ENCODE data around the gene MID1IP1. TPM values are rescaled to one million over a fixed set of nuclear protein-coding genes. Genes with fewer than 3 reads are reported as not detected.

The MID1IP1 gene
- total RNA-seq, 1 donor from 2014 or later = 44.9 TPM

DNA sequence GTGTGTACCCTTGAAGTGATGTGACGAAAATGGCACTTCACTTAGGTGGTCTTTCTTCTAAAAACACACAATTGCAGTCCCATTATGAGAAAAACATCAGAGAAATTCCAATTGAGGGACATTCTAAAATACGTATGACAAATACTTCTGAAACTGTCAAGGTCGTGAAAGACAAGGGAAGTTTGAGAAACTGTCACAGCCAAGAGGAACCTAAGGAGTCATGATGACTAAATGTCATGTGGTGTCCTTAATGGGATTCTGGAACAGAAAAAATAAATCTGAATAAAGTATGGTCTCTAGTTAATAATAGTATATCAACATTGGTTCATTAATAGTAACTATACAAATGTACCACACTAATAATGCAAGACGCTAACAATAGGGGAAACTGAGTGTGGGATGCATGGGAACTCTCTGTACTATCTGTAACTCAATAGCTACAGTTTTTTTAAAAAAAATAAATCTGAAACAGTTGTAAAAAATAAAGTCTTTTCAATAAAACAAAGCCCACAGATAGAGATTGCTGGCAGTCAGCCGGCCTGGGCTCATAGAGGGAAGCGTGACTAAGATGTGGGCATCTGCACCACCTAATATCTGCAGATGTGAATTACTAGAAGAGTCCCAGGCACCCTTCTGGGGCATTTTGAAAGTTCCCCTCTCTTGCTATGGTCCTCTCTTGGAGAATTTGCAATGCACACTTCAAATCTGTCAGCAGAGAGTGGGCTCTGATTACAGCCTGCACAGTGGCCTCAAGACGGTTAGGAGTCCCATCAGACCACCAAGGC, 47.6 kb downstream of the MID1IP1 start:
- Mint-ChIP-seq H3K27me3 (ENCODE audit: unreplicated experiment) (peaks cover 4% of the 10 kb centered on the region), H3K4me1 (ENCODE audit: low read depth, unreplicated experiment) (no peaks in the 10 kb centered on the region), H3K4me3 (ENCODE audit: unreplicated experiment) (no peak overlapping the region), H3K27ac (ENCODE audit: unreplicated experiment) (no peak overlapping the region), H3K9me3 (ENCODE audit: unreplicated experiment) (no peaks in the 10 kb centered on the region), H3K36me3 (ENCODE audit: unreplicated experiment) (no peaks in the 10 kb centered on the region)
- TF ChIP-seq, protein P1, sequence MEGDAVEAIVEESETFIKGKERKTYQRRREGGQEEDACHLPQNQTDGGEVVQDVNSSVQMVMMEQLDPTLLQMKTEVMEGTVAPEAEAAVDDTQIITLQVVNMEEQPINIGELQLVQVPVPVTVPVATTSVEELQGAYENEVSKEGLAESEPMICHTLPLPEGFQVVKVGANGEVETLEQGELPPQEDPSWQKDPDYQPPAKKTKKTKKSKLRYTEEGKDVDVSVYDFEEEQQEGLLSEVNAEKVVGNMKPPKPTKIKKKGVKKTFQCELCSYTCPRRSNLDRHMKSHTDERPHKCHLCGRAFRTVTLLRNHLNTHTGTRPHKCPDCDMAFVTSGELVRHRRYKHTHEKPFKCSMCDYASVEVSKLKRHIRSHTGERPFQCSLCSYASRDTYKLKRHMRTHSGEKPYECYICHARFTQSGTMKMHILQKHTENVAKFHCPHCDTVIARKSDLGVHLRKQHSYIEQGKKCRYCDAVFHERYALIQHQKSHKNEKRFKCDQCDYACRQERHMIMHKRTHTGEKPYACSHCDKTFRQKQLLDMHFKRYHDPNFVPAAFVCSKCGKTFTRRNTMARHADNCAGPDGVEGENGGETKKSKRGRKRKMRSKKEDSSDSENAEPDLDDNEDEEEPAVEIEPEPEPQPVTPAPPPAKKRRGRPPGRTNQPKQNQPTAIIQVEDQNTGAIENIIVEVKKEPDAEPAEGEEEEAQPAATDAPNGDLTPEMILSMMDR (IDR thresholded peaks at IDR 0.05; ENCODE audit: partially characterized antibody, unreplicated experiment) = no peak
- DNase-seq = no peak

DNA sequence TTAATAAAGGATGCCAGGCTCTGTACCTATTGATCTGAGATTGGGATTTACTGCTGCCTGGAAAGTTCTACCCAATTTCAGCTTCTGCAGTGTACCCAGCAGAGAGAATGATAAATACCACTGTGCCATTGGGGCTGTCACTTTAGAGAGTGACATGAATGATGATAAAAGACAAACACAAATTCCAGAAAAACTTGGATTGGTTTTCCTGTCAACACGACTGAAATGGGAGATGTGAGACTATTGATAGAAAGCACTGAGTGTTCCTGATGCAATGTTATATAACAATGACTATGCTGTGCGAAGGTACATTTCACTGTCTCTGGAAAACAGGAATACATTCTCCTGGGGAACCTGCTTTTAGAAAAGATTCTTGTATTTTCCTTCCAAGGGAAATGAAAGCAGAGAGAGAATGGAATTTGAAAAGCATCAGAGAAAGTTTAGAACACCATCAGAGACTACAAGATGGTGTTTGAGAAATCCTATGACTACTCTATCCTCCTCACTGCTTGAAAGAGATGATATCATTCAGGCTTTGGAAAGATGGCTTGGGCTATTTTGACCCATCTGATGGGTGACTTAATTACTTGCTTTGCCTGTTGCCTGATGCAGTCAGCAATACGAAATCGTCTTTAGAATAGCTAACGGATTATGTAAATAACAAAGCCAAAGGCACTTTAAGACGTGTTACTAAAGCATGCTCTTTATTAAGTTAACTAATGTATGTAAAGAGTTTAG, 49.7 kb downstream of the MID1IP1 start:
- Mint-ChIP-seq H3K4me3 (ENCODE audit: unreplicated experiment) (no peak overlapping the region), H3K36me3 (ENCODE audit: unreplicated experiment) (no peaks in the 10 kb centered on the region), H3K9me3 (ENCODE audit: unreplicated experiment) (no peaks in the 10 kb centered on the region), H3K27me3 (ENCODE audit: unreplicated experiment) (peaks cover 4% of the 10 kb centered on the region), H3K4me1 (ENCODE audit: low read depth, unreplicated experiment) (no peaks in the 10 kb centered on the region), H3K27ac (ENCODE audit: unreplicated experiment) (no peak overlapping the region)
- no peak for DNase-seq
- TF ChIP-seq, protein P1 (IDR thresholded peaks at IDR 0.05; ENCODE audit: partially characterized antibody, unreplicated experiment) = no peak

DNA sequence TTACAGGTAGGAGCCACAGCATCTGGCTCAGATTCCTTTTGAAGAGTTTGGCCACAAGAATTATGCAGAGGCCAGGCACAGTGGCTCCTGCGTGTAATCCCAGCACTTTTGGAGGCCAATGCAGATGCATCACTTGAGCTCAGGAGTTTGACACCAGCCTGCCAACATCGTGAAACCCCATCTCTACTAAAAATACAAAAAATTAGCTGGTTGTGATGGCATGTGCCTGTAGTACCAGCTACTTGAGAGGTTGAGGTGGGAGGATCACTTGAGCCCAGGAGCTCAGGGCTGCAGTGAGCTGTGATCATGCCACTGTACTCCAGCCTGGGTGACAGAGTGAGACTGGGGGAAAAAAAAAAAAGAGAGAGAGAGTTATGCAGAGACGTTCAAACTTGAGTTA, 53.0 kb downstream of the MID1IP1 start:
- Mint-ChIP-seq H3K27ac (ENCODE audit: unreplicated experiment) (no peak overlapping the region), H3K4me1 (ENCODE audit: low read depth, unreplicated experiment) (no peaks in the 10 kb centered on the region), H3K36me3 (ENCODE audit: unreplicated experiment) (no peaks in the 10 kb centered on the region), H3K27me3 (ENCODE audit: unreplicated experiment) (peaks cover 2% of the 10 kb centered on the region), H3K4me3 (ENCODE audit: unreplicated experiment) (no peak overlapping the region), H3K9me3 (ENCODE audit: unreplicated experiment) (peaks cover 3% of the 10 kb centered on the region)
- no peak for DNase-seq
- TF ChIP-seq, protein P1 (IDR thresholded peaks at IDR 0.05; ENCODE audit: partially characterized antibody, unreplicated experiment) = no peak

Other genes starting within 250 kb of the MID1IP1 start
- gene TSPAN7, start 239.9 kb upstream of the MID1IP1 start, total RNA-seq (ENCODE audit: unreplicated experiment) = 54.0 TPM

Data from glutamatergic neuron (in vitro differentiated cells).